ENCODE measurements around the gene CAPN14.

DNA sequence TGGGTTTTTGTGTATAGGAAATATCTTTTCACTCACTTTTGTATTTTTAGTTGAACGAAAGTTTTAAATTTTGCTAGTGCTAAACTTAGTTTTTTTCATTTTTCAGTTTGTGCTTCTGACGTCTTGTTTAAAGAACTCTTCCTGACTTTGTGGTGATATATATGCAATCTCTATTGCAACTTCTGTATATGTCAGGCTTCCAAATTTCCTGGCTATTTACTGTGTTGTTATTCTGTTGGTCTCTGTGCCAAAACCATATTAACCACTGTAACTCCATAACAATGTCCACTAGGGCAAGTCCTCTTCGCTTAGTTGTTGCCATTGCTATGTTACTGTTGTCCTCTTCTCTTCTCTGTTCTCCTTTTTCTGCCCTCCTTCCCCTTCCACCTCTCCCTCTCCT is 13.4 kb upstream of the CAPN14 start:
- TF ChIP-seq YY1 (IDR thresholded peaks at IDR 0.05; ENCODE audit: extremely low read depth, insufficient replicate concordance, low read depth, low read length) (no peak), CTCF (IDR thresholded peaks at IDR 0.05 in 2 of 3, conservative IDR thresholded peaks at IDR 0.05 in 1 of 3; ENCODE audit: borderline replicate concordance in 1 of 3, insufficient read depth in 1 of 3, low read depth in 2 of 3, low read length in 2 of 3) (no peak), SIN3A (IDR thresholded peaks at IDR 0.05; ENCODE audit: low read depth) (no peak), EZH2phosphoT487 (IDR thresholded peaks at IDR 0.05; ENCODE audit: borderline replicate concordance) (no peak), POLR2A (IDR thresholded peaks at IDR 0.05; ENCODE audit: borderline replicate concordance, extremely low read depth, insufficient read depth, insufficient read length) (no peak), ZFX (IDR thresholded peaks at IDR 0.05) (no peak), EZH2 (IDR thresholded peaks at IDR 0.05) (no peak)
- TF ChIP-seq, protein P1, sequence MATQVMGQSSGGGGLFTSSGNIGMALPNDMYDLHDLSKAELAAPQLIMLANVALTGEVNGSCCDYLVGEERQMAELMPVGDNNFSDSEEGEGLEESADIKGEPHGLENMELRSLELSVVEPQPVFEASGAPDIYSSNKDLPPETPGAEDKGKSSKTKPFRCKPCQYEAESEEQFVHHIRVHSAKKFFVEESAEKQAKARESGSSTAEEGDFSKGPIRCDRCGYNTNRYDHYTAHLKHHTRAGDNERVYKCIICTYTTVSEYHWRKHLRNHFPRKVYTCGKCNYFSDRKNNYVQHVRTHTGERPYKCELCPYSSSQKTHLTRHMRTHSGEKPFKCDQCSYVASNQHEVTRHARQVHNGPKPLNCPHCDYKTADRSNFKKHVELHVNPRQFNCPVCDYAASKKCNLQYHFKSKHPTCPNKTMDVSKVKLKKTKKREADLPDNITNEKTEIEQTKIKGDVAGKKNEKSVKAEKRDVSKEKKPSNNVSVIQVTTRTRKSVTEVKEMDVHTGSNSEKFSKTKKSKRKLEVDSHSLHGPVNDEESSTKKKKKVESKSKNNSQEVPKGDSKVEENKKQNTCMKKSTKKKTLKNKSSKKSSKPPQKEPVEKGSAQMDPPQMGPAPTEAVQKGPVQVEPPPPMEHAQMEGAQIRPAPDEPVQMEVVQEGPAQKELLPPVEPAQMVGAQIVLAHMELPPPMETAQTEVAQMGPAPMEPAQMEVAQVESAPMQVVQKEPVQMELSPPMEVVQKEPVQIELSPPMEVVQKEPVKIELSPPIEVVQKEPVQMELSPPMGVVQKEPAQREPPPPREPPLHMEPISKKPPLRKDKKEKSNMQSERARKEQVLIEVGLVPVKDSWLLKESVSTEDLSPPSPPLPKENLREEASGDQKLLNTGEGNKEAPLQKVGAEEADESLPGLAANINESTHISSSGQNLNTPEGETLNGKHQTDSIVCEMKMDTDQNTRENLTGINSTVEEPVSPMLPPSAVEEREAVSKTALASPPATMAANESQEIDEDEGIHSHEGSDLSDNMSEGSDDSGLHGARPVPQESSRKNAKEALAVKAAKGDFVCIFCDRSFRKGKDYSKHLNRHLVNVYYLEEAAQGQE (IDR thresholded peaks at IDR 0.05; ENCODE audit: low read depth): no peak
